Stimulated activated effector memory CD8-positive, alpha-beta T cell treated with anti-CD3 and anti-CD28 coated beads, Interleukin-12 subunit alpha, Interleukin-12 subunit beta, amount 100 ng/mL, for 72 hours (primary cell): Measurements from ENCODE around the gene GFOD2.
A peak's percentile ranks its signal among the peaks of the same experiment; 100 is the strongest.

Experiments
- ATAC-seq: fragments of 150-1000 bp; cut with Tn5 transposase; 2 replicates; pipeline ENCODE4 v1.10.0; 2021
- DNase-seq, 2 donors: peaks; one replicate each; pipeline ENCODE4 v3.0.0; 2021 to 2022; ENCODE audit warnings: low spot score in 2 of 2
- H3K27ac Mint-ChIP-seq: one replicate; pipeline ENCODE4 v1.8.0; 2022; ENCODE audit warnings: mild to moderate bottlenecking, mixed read lengths
- H3K36me3 Mint-ChIP-seq: one replicate; pipeline ENCODE4 v1.8.0; 2022; ENCODE audit warnings: mild to moderate bottlenecking, mixed read lengths
- H3K4me1 Mint-ChIP-seq: one replicate; pipeline ENCODE4 v1.8.0; 2022; ENCODE audit warnings: mixed read lengths
- H3K4me3 Mint-ChIP-seq: one replicate; pipeline ENCODE4 v1.8.0; 2022; ENCODE audit warnings: mild to moderate bottlenecking, mixed read lengths
- H3K9me3 Mint-ChIP-seq: one replicate; pipeline ENCODE4 v1.8.0; 2022; ENCODE audit warnings: mixed read lengths

The GFOD2 gene

DNA sequence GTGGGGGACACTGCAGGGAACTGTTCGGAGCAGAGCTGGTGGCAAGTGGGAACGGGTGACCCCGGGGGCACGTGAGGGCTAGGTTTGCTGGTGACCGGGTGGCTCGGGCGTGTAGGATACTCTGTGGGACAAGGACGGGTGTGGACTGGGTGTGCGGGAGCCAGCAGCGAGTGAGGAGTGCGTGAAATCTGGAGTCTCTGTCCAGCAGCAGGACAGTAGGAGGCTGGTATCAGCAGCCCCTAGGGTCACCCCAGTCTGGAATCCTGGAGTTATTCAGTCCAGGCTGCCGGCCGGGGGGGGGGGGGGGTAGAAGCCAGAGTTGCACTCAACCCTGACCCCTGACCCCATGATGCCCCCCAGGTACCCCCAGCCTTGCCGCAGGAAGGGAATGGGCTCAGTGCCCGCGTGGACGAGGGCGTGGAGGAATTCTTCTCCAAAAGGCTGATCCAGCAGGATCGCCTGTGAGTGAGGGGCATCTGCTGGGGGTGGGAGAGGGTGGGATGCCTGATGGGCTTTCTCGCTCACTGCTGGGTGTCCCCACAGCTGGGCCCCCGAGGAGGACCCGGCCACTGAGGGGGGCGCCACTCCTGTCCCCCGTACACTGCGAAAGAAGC is 65.2 kb downstream of the GFOD2 start:
- Mint-ChIP-seq H3K36me3 (peaks cover 83% of the 10 kb centered on the region), H3K4me3 (no peak overlapping the region), H3K27ac (no peak overlapping the region), H3K4me1 (peaks cover 27% of the 10 kb centered on the region), H3K9me3 (no peaks in the 10 kb centered on the region)
- DNase-seq (no peak), ATAC-seq (no peak)

DNA sequence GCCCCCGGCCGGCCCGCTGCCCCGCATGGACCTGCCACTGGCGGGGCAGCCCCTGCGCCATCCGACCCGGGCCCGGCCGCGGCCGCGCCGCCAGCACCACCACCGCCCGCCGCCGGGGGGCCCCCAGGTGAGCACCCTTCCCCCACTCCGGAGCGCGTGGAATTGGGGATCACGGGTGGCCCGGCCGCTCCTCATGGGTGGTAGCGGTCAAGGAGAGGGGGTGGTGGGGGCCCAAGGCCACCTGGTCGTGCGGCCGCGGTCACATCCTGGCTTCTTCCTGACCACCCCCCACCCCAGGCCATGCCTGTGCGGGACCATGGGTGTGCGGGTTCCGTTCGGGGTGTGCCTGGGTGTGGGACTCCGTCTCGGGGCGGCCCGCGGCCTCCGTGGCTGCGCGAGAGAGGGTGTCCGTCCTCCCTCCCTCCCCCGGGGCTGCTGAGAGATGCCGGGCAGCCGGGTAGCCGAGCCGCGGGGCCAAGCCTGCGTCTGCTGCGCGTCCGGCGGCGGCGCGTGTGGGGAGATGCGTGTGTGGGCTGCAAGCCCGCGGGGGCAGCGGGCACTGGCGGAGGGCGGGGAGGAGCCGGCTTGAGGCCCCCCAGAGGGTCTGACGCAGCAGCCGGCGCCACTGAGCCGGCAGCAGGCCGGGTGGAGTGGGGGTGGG is 65.9 kb downstream of the GFOD2 start:
- peaks cover 84% of the 10 kb centered on the region for H3K36me3 Mint-ChIP-seq
- no peak for DNase-seq
- H3K4me1 Mint-ChIP-seq: peaks cover 21% of the 10 kb centered on the region
- ATAC-seq: no peak
- H3K4me3 Mint-ChIP-seq: no peak overlapping the region
- no peaks in the 10 kb centered on the region for H3K9me3 Mint-ChIP-seq
- H3K27ac Mint-ChIP-seq: no peak overlapping the region

DNA sequence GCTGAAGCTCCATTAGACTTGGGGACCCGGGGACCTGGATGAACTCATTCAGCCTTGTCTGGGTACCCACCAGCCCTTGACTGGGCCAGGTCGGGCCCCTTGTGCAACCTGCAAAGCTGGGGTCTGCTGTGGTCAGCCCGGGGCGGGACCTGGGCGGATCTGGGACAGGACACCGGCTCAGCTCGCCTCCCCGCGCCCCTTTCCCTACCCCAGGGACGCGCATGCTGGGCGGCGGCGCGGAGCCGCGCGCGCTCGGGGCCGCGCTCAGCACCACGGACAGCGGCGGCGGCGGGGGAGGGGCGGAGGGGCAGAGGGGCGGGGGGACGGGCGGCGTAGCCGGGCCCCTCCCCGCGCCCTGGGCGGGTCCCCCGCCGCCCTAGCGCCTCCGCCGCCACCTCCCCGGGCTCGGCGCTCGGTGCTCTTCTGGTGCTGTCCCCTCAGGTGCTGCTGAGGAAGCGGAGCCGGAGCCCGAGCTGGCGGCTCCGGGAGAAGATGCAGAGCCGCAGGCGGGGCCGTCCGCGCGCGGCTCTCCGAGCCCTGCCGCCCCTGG is 66.5 kb downstream of the GFOD2 start:
- H3K27ac Mint-ChIP-seq: no peak overlapping the region
- ATAC-seq: no peak
- H3K4me3 Mint-ChIP-seq: no peak overlapping the region
- no peak for DNase-seq
- H3K4me1 Mint-ChIP-seq: peaks cover 16% of the 10 kb centered on the region
- peaks cover 78% of the 10 kb centered on the region for H3K36me3 Mint-ChIP-seq
- no peaks in the 10 kb centered on the region for H3K9me3 Mint-ChIP-seq

DNA sequence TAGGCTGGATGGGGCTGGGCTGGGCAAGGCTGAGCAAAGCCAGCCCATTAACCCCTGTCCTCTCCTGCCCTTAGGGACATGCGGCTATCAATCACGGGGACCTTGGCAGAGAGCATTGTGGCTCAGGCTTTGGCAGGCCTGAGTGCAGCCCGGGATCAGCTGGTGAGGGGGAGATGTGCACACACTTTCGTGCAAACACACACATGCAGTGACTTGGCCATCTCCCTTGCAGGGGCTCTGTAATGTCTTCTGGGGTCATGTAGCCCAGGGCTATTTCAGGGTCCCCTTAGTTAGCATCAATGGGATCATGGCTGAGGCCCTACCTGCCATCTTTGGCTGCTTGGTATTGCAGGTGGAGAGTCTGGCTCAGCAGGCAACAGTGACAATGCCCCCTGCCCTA is 67.3 kb downstream of the GFOD2 start:
- H3K4me1 Mint-ChIP-seq: peaks cover 19% of the 10 kb centered on the region
- H3K27ac Mint-ChIP-seq: peak overlapping the region; percentile 54
- ATAC-seq: no peak
- H3K9me3 Mint-ChIP-seq: no peaks in the 10 kb centered on the region
- no peak for DNase-seq
- H3K4me3 Mint-ChIP-seq: no peak overlapping the region
- peaks cover 77% of the 10 kb centered on the region for H3K36me3 Mint-ChIP-seq

DNA sequence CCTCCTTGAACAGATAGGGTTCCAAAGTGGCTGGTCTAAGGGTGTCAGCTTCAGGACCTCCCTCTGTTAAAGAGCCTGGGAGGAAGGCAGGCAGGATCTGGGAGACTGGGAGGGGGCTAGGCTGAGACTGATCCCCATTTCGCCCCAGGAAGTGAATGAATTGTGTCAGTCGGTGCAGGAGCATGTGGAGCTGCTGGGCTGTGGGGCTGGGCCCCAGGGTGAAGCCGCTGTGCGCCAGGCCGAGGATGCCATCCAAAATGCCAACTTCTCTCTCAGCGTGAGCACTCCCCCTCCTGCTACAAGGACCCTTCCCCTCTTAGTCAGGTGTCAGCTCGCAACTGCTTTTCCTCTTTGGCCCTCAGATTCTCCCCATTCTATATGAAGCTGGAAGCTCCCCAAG is 68.1 kb downstream of the GFOD2 start:
- H3K9me3 Mint-ChIP-seq: no peaks in the 10 kb centered on the region
- no peak overlapping the region for H3K4me3 Mint-ChIP-seq
- H3K27ac Mint-ChIP-seq: peak overlapping the region; percentile 8
- DNase-seq (no peak), ATAC-seq (no peak)
- peaks cover 25% of the 10 kb centered on the region for H3K4me1 Mint-ChIP-seq
- peaks cover 72% of the 10 kb centered on the region for H3K36me3 Mint-ChIP-seq

DNA sequence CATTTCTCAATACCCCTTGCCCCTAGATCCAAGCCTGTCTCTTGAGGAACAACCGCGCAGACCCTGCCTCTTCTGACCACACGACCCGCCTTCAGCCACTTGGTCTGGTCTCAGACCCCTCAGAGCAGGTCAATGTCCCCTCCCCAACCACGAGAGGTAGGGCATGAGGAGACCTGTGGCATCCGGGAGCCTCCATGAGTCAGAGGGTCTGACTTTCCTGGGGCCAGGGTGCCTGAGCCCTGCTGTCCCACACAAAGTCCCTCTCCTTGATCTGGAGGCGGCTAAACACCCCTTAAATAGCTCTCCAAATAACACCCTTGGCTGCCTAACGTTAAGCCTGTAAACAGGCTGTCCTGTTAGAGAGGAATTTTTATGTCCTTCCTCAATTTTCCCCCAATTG is 69.1 kb downstream of the GFOD2 start:
- peaks cover 62% of the 10 kb centered on the region for H3K36me3 Mint-ChIP-seq

DNA sequence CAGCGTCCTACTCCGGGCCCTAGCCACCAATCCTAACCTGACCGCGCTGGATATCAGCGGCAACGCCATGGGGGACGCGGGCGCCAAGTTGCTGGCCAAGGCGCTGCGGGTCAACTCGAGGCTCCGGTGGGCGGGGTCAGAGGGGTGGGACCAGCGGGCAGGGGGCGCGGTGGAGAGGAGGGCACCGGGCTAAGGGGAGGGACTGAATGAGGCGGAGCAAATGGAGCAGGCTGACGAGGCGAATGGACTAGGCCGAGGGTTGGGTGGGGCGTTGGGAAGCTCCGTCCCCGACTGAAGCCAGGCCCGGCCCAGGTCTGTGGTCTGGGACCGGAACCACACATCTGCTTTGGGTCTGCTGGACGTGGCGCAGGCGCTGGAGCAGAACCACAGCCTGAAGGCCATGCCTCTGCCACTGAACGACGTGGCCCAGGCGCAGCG is 69.6 kb downstream of the GFOD2 start:
- peaks cover 20% of the 10 kb centered on the region for H3K4me1 Mint-ChIP-seq
- H3K4me3 Mint-ChIP-seq: no peak overlapping the region
- no peak for DNase-seq
- no peak overlapping the region for H3K27ac Mint-ChIP-seq
- no peaks in the 10 kb centered on the region for H3K9me3 Mint-ChIP-seq
- no peak for ATAC-seq
- peaks cover 57% of the 10 kb centered on the region for H3K36me3 Mint-ChIP-seq

More for the DNA sequence above, 69.1 kb downstream of the GFOD2 start:
- H3K9me3 Mint-ChIP-seq: no peaks in the 10 kb centered on the region
- H3K27ac Mint-ChIP-seq: no peak overlapping the region
- no peak for ATAC-seq
- H3K4me3 Mint-ChIP-seq: no peak overlapping the region
- peaks cover 18% of the 10 kb centered on the region for H3K4me1 Mint-ChIP-seq
- DNase-seq: no peak

DNA sequence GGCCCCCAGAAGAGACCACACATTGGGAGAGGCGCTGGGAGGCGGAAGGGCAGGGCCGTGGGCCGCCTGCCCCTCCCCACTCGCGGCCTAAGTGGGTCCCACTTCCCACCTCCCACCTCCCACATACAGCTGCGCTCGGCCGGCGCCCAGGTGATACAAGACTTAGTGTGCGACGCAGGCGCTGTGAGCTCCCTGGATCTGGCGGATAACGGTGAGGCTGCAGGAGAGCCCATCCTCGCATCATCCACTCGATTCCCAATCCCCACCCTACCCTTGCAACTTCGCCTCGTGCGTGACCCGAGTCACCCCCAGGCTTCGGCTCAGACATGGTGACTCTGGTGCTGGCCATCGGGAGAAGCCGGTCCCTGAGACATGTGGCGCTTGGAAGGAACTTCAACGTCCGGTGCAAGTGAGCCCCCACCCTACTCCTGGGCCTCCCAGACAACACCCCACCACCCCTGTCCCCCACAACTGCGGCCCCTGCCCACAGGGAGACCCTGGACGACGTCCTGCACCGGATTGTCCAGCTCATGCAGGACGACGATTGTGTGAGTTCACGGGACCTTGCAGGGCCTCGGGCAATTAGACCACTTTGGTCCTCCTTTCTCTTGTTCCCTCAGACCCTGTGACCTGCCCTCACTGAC is 70.2 kb downstream of the GFOD2 start:
- Mint-ChIP-seq H3K4me3 (no peak overlapping the region), H3K9me3 (no peaks in the 10 kb centered on the region), H3K36me3 (peaks cover 53% of the 10 kb centered on the region), H3K4me1 (peaks cover 23% of the 10 kb centered on the region), H3K27ac (no peak overlapping the region)
- no peak for ATAC-seq
- DNase-seq: no peak

DNA sequence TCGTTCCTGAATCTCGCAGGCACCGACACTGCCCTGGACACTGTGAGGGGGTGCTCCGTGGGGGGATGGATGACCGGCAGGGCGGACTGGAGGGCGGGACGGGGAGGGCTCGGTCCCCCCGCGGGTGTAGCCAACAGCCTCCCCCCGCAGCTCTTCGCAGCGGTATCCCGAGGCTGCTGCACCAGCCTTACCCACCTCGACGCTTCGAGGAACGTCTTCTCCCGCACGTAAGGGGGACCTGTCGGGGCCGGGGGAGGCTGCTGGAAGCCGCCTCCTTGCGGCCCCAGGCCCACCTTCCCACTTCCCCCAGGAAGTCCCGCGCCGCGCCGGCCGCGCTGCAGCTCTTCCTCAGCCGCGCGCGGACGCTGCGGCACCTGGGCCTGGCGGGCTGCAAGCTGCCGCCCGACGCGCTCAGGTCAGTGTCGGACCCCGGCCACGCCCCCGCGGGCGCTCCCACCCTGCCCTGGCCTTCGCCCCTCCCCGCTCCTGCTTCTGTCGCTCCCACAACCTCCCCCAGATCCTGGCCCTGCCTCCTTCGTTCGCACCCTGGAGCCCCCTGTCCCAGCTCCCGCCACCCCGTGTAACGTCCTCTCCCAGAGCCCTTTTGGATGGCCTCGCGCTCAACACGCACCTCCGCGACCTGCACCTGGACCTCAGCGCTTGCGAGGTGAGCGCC is 70.9 kb downstream of the GFOD2 start:
- Mint-ChIP-seq H3K27ac (no peak overlapping the region), H3K36me3 (peaks cover 49% of the 10 kb centered on the region), H3K9me3 (no peaks in the 10 kb centered on the region), H3K4me1 (peaks cover 23% of the 10 kb centered on the region), H3K4me3 (no peak overlapping the region)
- no peak for ATAC-seq
- no peak for DNase-seq

DNA sequence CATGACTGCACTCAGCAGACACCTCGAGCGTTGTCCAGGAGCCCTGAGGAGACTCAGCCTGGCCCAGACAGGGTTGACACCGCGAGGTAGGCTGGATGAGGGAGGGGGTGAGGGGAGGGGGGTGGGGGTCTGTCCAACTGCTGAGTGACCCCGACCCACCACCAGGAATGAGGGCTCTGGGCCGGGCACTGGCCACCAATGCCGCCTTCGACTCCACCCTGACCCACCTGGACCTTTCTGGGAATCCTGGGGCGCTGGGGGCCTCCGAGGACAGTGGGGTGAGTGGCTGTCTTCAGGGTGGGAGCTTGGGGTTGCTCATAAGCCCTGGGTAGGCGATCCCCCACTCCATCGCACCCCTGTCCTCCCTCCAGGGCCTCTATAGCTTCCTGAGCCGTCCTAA is 71.4 kb downstream of the GFOD2 start:
- no peak for ATAC-seq
- no peaks in the 10 kb centered on the region for H3K9me3 Mint-ChIP-seq
- H3K27ac Mint-ChIP-seq: peak overlapping the region; percentile 79
- H3K4me1 Mint-ChIP-seq: peaks cover 23% of the 10 kb centered on the region
- H3K36me3 Mint-ChIP-seq: peaks cover 49% of the 10 kb centered on the region
- no peak for DNase-seq
- H3K4me3 Mint-ChIP-seq: no peak overlapping the region

DNA sequence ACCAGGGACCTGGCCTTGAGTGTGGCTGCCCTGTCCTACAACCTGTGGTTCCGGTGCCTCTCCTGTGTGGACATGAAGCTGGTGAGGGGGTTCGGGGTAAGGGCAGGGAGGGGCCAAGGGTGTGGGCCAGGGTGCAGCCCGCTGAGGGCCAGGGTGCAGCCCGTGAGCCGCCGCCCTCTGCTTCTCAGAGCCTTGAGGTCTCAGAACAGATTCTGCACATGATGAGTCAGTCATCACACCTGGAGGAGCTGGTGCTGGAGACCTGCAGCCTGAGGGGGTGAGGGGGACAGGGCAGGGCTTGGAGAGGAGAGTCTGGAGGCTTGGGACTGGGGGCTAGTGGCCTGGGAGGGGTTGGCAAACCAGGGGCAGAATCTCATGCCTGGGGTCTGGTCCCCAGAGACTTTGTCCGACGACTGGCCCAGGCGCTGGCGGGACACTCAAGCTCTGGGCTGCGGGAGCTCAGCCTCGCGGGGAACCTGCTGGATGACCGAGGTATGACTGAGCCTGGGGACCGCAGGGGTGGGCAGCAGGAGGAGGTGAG is 71.9 kb downstream of the GFOD2 start:
- Mint-ChIP-seq H3K4me1 (peaks cover 23% of the 10 kb centered on the region), H3K4me3 (peak overlapping the region; percentile 74), H3K27ac (peak overlapping the region; percentile 79), H3K9me3 (no peaks in the 10 kb centered on the region), H3K36me3 (peaks cover 45% of the 10 kb centered on the region)
- DNase-seq (no peak), ATAC-seq (no peak)

DNA sequence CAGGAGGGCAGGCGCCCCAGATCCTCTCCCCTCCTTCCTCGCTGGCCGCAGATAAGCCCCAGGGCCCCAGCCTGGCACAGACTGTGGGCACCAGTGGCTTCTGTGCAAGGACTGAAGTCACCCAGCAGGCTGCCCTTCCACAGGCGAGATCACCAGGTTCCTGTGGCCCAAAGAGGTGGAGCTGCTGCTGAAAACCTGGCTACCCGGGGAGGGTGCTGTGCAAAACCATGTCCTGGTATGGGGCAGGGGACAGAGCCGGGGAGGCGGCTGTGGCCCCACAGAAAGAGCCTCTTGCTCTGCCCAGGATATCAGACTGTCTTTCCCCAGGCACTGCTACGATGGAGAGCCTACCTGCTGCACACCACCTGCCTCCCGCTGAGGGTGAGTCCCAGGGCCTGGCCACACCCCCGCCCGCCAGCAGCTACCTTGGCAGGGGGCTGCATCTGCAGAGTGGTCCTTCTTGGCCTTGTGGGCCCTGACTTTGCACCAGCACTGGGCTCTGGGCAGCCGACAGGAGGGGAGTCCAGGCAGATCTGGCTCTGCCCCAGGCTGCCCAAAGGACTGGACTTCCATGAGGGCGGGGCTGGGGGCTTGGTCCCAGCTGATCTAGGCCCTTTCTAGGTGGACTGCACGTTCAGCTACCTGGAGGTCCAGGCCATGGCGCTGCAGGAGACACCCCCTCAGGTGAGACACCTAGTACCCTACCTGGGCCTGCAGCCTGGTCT is 73.6 kb downstream of the GFOD2 start:
- Mint-ChIP-seq H3K27ac (peak overlapping the region; percentile 86), H3K9me3 (no peaks in the 10 kb centered on the region), H3K4me1 (peaks cover 19% of the 10 kb centered on the region), H3K36me3 (peaks cover 29% of the 10 kb centered on the region), H3K4me3 (peak overlapping the region; percentile 74)
- DNase-seq: no peak
- ATAC-seq: peak; percentile 50

DNA sequence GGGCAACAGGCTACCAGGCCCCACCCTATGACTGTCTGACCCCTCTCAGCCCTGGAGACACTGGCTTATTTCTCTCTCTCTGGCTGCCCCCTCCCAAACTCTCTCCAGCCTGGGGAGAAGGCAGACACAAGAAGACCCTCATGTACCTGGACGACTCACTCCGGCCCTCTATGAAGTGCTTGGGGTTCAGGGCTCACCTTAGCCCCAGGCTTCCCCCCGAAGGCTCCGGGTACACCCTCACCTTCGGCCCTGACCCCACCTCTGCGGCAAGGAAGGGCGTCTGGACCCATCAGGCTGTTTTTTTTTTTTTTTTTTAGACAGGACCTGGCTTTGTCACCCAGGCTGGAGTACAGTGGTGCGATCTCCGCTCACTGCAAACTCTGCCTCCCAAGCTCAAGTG is 75.1 kb downstream of the GFOD2 start:
- Mint-ChIP-seq H3K9me3 (no peaks in the 10 kb centered on the region), H3K4me1 (peaks cover 15% of the 10 kb centered on the region), H3K27ac (peak overlapping the region; percentile 86), H3K36me3 (peaks cover 25% of the 10 kb centered on the region), H3K4me3 (peak overlapping the region; percentile 74)
- no peak for DNase-seq
- no peak for ATAC-seq

DNA sequence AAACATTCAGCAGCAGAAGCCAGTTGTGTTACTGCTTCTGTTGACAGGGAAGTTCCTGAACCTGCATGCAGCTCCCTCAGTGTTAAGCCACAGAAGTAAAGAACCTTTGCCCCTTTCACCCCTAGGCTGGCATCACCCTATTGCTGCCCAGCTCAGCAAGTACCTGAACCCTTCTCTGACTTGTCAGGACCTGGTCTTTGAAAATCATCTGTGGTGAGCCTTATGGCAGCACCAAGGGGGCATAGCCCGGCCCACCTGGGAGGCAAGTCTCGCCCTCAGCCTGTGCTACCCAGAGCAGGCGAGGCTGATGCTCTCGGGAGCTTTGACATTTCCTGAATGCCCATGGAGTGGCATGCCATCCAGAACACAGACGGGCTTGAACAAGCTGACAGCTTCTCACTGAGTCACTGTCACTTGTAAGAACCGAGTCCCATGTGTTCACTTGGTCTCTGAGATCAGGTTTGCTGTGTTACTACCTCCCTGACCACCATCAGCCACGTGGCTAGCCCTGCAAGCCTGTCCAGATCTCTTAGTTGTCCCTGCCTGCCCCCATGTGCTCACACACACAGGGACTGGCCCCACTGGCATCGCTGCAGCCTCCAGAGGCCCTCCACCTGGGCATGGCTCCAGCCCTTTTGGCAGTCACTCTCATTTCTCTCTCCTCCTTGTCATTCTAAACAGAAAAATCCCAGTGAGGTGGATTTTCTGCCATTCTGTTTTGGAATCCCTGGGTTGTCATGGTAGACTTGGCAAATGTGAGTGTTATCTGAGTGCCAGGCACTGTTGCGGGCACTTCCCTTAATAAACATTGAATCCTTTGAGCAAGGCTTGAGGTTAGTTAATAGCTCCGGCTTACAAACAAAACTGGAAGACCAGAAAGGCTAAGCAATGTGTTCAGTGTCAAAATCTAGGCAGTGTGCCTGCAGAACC is 77.1 kb downstream of the GFOD2 start:
- Mint-ChIP-seq H3K27ac (no peak overlapping the region), H3K9me3 (no peaks in the 10 kb centered on the region), H3K4me3 (no peak overlapping the region), H3K36me3 (peaks cover 36% of the 10 kb centered on the region), H3K4me1 (peaks cover 13% of the 10 kb centered on the region)
- no peak for DNase-seq
- no peak for ATAC-seq
